GM12878 (cell line): ENCODE data around the gene OLFM1. TPM values are rescaled to one million over a fixed set of nuclear protein-coding genes. Genes with fewer than 3 reads are reported as not detected.

Experiments used
- ATAC-seq: fragments of 200-7000 bp; cut with Tn5 transposase; 3 replicates; pipeline ENCODE4 v1.9.1; 2020; ENCODE audit warnings: mild to moderate bottlenecking, moderate library complexity
- BruUV-seq: library from RNA; stranded (reverse); fragments of 400-500 nt; replicated peaks from 2 replicates; lab custom pipeline; 2021; lab: Mats Ljungman, UMichigan
- CTCF ChIA-PET: fragments of 300-600 bp; sonication (Branson Sonifier 250); formaldehyde crosslinking; extraction: SDS; loops from one replicate; lab custom pipeline; 2021; ENCODE audit warnings: inconsistent platforms; lab: Yijun Ruan, JAX
- POLR2A ChIA-PET: fragments of 350-600 bp; formaldehyde crosslinking; extraction: SDS; loops from one replicate; lab custom pipeline; 2021; ENCODE audit warnings: inconsistent platforms; lab: Charles Lee
- RAD21 ChIA-PET: fragments of 300-600 bp; sonication (Branson Sonifier 250); formaldehyde crosslinking; loops from one replicate; lab custom pipeline; 2023; ENCODE audit warnings: antibody characterized with exemption; ENCODE audit not compliant: unreplicated experiment; lab: Charles Lee
- SMC1A ChIA-PET: fragments of 300-600 bp; sonication (Branson Sonifier 250); formaldehyde crosslinking; loops from one replicate; lab custom pipeline; 2023; ENCODE audit not compliant: unreplicated experiment, uncharacterized antibody; lab: Charles Lee
- DNase-seq: peaks from one replicate; pipeline ENCODE4 v3.0.0-alpha.2; 2011; ENCODE audit warnings: low read depth, low spot score
- FAIRE-seq: peaks from 3 replicates; lab custom pipeline; 2011; peaks lifted over from hg19 to GRCh38; lab: Jason Lieb, UNC
- H2AFZ ChIP-seq: 2 replicates; pipeline ENCODE4 v1.6.0; 2011; ENCODE audit warnings: low read depth, low read length, control low read depth; ENCODE audit not compliant: control insufficient read depth
- H3K27ac ChIP-seq: 2 replicates; pipeline ENCODE4 v1.5.1; 2011; ENCODE audit warnings: control low read depth; ENCODE audit not compliant: control insufficient read depth, insufficient read depth
- H3K27me3 ChIP-seq, 2 experiments: replicated peaks in 1 of 2; 2 replicates each; pipeline versions ENCODE4 v1.6.0 to v1.6.1; 2011; ENCODE audit warnings: low read length in 1 of 2; ENCODE audit not compliant: control insufficient read depth in 2 of 2, insufficient read depth in 2 of 2
- H3K36me3 ChIP-seq, 2 experiments: 2 replicates each; pipeline ENCODE4 v1.5.1; 2011; ENCODE audit warnings: low read length in 1 of 2; ENCODE audit not compliant: control insufficient read depth in 2 of 2, insufficient read depth in 2 of 2
- H3K4me1 ChIP-seq: 2 replicates; pipeline ENCODE4 v1.6.1; 2011; ENCODE audit warnings: mild to moderate bottlenecking, low read length, moderate library complexity, mixed read lengths; ENCODE audit not compliant: control insufficient read depth, insufficient read depth
- H3K4me2 ChIP-seq: 2 replicates; pipeline ENCODE4 v1.6.0; 2011; ENCODE audit warnings: control low read depth; ENCODE audit not compliant: control insufficient read depth, insufficient read depth
- H3K4me3 ChIP-seq: fragments of 200-600 bp; sonication (generic); 2 replicates; pipeline ENCODE4 v1.5.1; 2016
- H3K79me2 ChIP-seq: 2 replicates; pipeline ENCODE4 v1.6.0; 2011; ENCODE audit warnings: low read length; ENCODE audit not compliant: control insufficient read depth, insufficient read depth
- H3K9ac ChIP-seq: 2 replicates; pipeline ENCODE4 v1.8.0; 2011; ENCODE audit warnings: low read length, control low read depth, mixed read lengths; ENCODE audit not compliant: control insufficient read depth, insufficient read depth
- H3K9me3 ChIP-seq: replicated peaks from 3 replicates; pipeline ENCODE4 v1.5.1; 2011; ENCODE audit warnings: mild to moderate bottlenecking, low read length; ENCODE audit not compliant: control insufficient read depth, insufficient read depth
- H4K20me1 ChIP-seq: 2 replicates; pipeline ENCODE4 v1.6.0; 2011; ENCODE audit not compliant: control insufficient read depth, insufficient read depth
- ATF7 ChIP-seq: fragments of 450-650 bp; IDR thresholded peaks from 2 replicates; pipeline ENCODE4 v1.6.1; 2016; ENCODE audit warnings: low read depth, mild to moderate bottlenecking
- CBFB ChIP-seq: IDR thresholded peaks from 2 replicates; pipeline ENCODE4 v1.6.1; 2016; ENCODE audit warnings: antibody characterized with exemption, low read depth
- FOXM1 ChIP-seq: IDR thresholded peaks from 2 replicates; pipeline ENCODE4 v1.6.1; 2012; ENCODE audit warnings: low read depth, mild to moderate bottlenecking, inconsistent platforms, low read length, moderate library complexity
- JUND ChIP-seq: IDR thresholded peaks from 2 replicates; pipeline ENCODE4 v1.6.1; 2012; ENCODE audit warnings: low read depth, mild to moderate bottlenecking, low read length, improper control_type of control experiment, moderate library complexity
- NR2C2 ChIP-seq: IDR thresholded peaks from 2 replicates; pipeline ENCODE4 v1.6.1; 2011; ENCODE audit warnings: borderline replicate concordance, low read depth; ENCODE audit not compliant: control insufficient read depth, insufficient read length
- PAX5 ChIP-seq: IDR thresholded peaks from 2 replicates; pipeline ENCODE4 v1.6.1; 2011; ENCODE audit warnings: low read depth, low read length, borderline replicate concordance
- POLR2A ChIP-seq: IDR thresholded peaks from 2 replicates; pipeline ENCODE4 v1.6.1; 2011; ENCODE audit warnings: low read depth, mild to moderate bottlenecking, low read length
- RCOR1 ChIP-seq: conservative IDR thresholded peaks from 2 replicates; pipeline ENCODE4 v1.6.1; 2012; ENCODE audit warnings: low read depth, low read length, improper control_type of control experiment
- SIN3A ChIP-seq: IDR thresholded peaks from 2 replicates; pipeline ENCODE4 v1.6.1; 2012; ENCODE audit warnings: low read depth, low read length, improper control_type of control experiment
- SMC3 ChIP-seq: IDR thresholded peaks from 2 replicates; pipeline ENCODE4 v1.6.1; 2011; ENCODE audit warnings: low read length, improper control_type of control experiment, borderline replicate concordance
- SRF ChIP-seq, 2 experiments: IDR thresholded peaks; 2 replicates each; pipeline ENCODE4 v1.6.1; 2011; ENCODE audit warnings: low read depth in 2 of 2, low read length in 2 of 2, mild to moderate bottlenecking in 1 of 2, moderate library complexity in 1 of 2
- STAT3 ChIP-seq: IDR thresholded peaks from 2 replicates; pipeline ENCODE4 v1.6.1; 2011; ENCODE audit warnings: low read depth, low read length, improper control_type of control experiment
- ZBED1 ChIP-seq: IDR thresholded peaks from 2 replicates; pipeline ENCODE4 v1.6.1; 2016; ENCODE audit warnings: borderline replicate concordance
- ZNF384 ChIP-seq: IDR thresholded peaks from 2 replicates; pipeline ENCODE4 v1.6.1; 2012; ENCODE audit warnings: low read depth, mild to moderate bottlenecking, low read length, improper control_type of control experiment, borderline replicate concordance
- WGBS: methylation state at CpG from one replicate; pipeline ENCODE4 v1.1.6; 2016; ENCODE audit warnings: low lambda C conversion rate; ENCODE audit not compliant: insufficient replicate concordance, insufficient coverage; ENCODE audit errors: missing lambda C conversion rate; 5-methylcytosine and 5-hydroxymethylcytosine counted together
- in situ Hi-C: fragments of 300-500 bp; cut with MboI; formaldehyde crosslinking; loops from 9 replicates; pipeline ENCODE4 v1.14.3; 2018; ENCODE audit warnings: mixed read lengths
- intact Hi-C: fragments of 100-400 bp; cut with micrococcal nuclease; formaldehyde crosslinking; loops from one replicate; pipeline ENCODE4 v1.14.2; 2022; ENCODE audit not compliant: unreplicated experiment
- polyA plus RNA-seq, 11 experiments: library from polyadenylated mRNA; depleted of rRNA in 4 of 11; unstranded in 6 of 11; stranded (reverse) in 5 of 11; fragments of >200 nt; fragmentation: Nextera tagmentation in 4 of 11; fragmentation: Illumina TruSeq in 1 of 11; extraction: Ambion mirVana in 4 of 11; extraction: Trizol in 1 of 11; gene quantifications; 1 replicate in 1 of 11; 2 replicates in 10 of 11; pipeline versions ENCODE4 v1.2.1 to v1.2.3, GENCODE V29; 2011 to 2016; ENCODE audit warnings: inconsistent platforms in 2 of 11, missing spikeins in 2 of 11, low read depth in 1 of 11
- total RNA-seq, 4 experiments: library from RNA; depleted of rRNA in 3 of 4; stranded (reverse); fragments of >200 nt in 3 of 4; fragmentation: Illumina TruSeq in 1 of 4; extraction: Trizol in 1 of 4; gene quantifications; 2 replicates each; pipeline versions ENCODE4 v1.2.1 to v1.2.3, GENCODE V29; 2013 to 2021
- TF ChIP-seq, protein P1 (sequence below): fragments of 450-650 bp; formaldehyde crosslinking; IDR thresholded peaks from 2 replicates; pipeline ENCODE4 v1.5.0; 2022; ENCODE audit warnings: mild to moderate bottlenecking, missing genetic modification characterization

Gene OLFM1
- total and polyA plus RNA-seq, 10 of the 15 experiments (the other 5 are each of a cell fraction or from before 2014, with no cell fraction given) = not detected

DNA sequence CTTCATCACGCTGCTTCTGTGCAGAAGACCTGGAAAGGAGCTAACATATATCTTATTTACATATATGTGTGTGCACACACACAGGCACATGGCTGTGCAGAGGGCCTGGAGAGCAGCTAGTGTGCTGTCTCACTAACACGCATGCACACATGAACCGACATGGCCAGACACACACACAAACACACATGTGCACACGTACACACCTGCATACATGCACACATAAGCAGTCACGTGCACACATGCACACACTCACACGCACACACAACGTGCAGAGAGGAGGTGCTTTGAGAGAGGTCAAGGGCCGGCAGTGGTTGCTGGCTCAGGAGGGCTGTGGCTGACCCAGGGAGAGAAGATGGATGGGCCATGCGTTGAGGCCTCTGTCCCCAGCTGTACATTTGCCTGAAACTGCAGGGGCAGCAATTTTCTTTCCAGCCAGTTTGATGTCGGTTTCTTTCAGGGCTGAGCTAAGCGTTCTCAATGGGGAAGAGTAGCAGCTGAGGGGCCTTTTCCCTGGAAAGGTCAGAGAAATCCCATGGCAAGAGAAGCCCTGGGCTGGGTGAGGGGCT lies 66.7 kb downstream of the OLFM1 start:
- Histone ChIP-seq H3K27me3 (no peaks in the 10 kb centered on the region), H3K4me2 (no peak overlapping the region), H4K20me1 (no peaks in the 10 kb centered on the region; the same call in 1 of the 2 replicates), H3K27ac (no peak overlapping the region), H3K4me1 (no peaks in the 10 kb centered on the region), H3K9ac (no peak overlapping the region), H3K9me3 (no peaks in the 10 kb centered on the region), H3K4me3 (no peak overlapping the region), H2AFZ (no peak overlapping the region), H3K36me3 (no peaks in the 10 kb centered on the region), H3K79me2 (no peaks in the 10 kb centered on the region)
- no peak for ATAC-seq
- ChIA-PET CTCF (no interaction called here), RAD21 (no interaction called here), POLR2A (no interaction called here), SMC1A (interaction anchor here (0.7 kb wide), 1 partner anchor 127 kb away, joined by 3 read pairs; no protein-coding TSS in a partner anchor)
- TF ChIP-seq CBFB = no peak
- no peak for TF ChIP-seq SMC3
- TF ChIP-seq SIN3A = no peak
- no peak for TF ChIP-seq ATF7
- no peak for TF ChIP-seq JUND
- no peak for TF ChIP-seq POLR2A
- TF ChIP-seq SRF (IDR thresholded peaks at IDR 0.05; ENCODE audit: low read depth in 2 of 2, low read length in 2 of 2) = no peak
- no peak for TF ChIP-seq PAX5
- TF ChIP-seq, protein P1, sequence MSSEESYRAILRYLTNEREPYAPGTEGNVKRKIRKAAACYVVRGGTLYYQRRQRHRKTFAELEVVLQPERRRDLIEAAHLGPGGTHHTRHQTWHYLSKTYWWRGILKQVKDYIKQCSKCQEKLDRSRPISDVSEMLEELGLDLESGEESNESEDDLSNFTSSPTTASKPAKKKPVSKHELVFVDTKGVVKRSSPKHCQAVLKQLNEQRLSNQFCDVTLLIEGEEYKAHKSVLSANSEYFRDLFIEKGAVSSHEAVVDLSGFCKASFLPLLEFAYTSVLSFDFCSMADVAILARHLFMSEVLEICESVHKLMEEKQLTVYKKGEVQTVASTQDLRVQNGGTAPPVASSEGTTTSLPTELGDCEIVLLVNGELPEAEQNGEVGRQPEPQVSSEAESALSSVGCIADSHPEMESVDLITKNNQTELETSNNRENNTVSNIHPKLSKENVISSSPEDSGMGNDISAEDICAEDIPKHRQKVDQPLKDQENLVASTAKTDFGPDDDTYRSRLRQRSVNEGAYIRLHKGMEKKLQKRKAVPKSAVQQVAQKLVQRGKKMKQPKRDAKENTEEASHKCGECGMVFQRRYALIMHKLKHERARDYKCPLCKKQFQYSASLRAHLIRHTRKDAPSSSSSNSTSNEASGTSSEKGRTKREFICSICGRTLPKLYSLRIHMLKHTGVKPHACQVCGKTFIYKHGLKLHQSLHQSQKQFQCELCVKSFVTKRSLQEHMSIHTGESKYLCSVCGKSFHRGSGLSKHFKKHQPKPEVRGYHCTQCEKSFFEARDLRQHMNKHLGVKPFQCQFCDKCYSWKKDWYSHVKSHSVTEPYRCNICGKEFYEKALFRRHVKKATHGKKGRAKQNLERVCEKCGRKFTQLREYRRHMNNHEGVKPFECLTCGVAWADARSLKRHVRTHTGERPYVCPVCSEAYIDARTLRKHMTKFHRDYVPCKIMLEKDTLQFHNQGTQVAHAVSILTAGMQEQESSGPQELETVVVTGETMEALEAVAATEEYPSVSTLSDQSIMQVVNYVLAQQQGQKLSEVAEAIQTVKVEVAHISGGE (CRISPR knock-in tag) = no peak
- TF ChIP-seq ZNF384 = no peak
- no peak for TF ChIP-seq STAT3
- no peak for TF ChIP-seq FOXM1
- no peak for TF ChIP-seq ZBED1
- TF ChIP-seq NR2C2 = no peak
- TF ChIP-seq RCOR1 = no peak
- intact Hi-C loops (no loop called here), in situ Hi-C loops (no loop called here)
- FAIRE-seq = no peak
- 27% methylated on average over 11 of the region's 11 CpGs for WGBS
- DNase-seq = no peak
- BruUV-seq = no TSS peak
